B cell (primary cell): Measurements from ENCODE around the gene NRP1. TPM values are rescaled to one million over a fixed set of nuclear protein-coding genes. Genes with fewer than 3 reads are reported as not detected.
A peak's percentile ranks its signal among the peaks of the same experiment; 100 is the strongest.
"Not testable (repeated sequence)": the region's sequence is repeated elsewhere in the genome, so short reads cannot be mapped to it uniquely, and the experiment has no call there.

ENCODE experiments used
- ATAC-seq: fragments of 200-7000 bp; cut with Tn5 transposase; one replicate; pipeline ENCODE4 v1.10.0; 2021; ENCODE audit warnings: low read depth, mild to moderate bottlenecking, moderate number of reproducible peaks, moderate library complexity
- CTCF ChIA-PET: fragments of 350-600 bp; sonication (Branson Sonifier 250); formaldehyde crosslinking; loops from one replicate; lab custom pipeline; 2021; ENCODE audit warnings: antibody characterized with exemption, inconsistent platforms; lab: Charles Lee
- POLR2A ChIA-PET: fragments of 350-600 bp; sonication (Branson Sonifier 250); formaldehyde crosslinking; loops from one replicate; lab custom pipeline; 2021; ENCODE audit warnings: antibody characterized with exemption; lab: Charles Lee
- DNase-seq: peaks from one replicate; pipeline ENCODE4 v3.0.0; 2013
- H2AFZ ChIP-seq: 2 replicates; pipeline ENCODE4 v1.6.1; 2012; ENCODE audit warnings: mild to moderate bottlenecking, low read depth, low read length; ENCODE audit not compliant: insufficient read depth, poor library complexity, severe bottlenecking
- H3K27ac ChIP-seq, 2 donors: 1 replicate in 1 of 2; 2 replicates in 1 of 2; pipeline ENCODE4 v1.5.1; 2012 to 2013; ENCODE audit warnings: low read length in 2 of 2, mild to moderate bottlenecking in 2 of 2, moderate library complexity in 1 of 2
- H3K27me3 ChIP-seq, 4 experiments: fragments of 200-600 bp in 1 of 4; sonication (generic) in 1 of 4; replicated peaks in 1 of 4; 1 replicate in 2 of 4; 2 replicates in 2 of 4; pipeline versions ENCODE4 v1.6.1 to v1.7.0; 2013 to 2016; ENCODE audit warnings: low read length in 3 of 4, mild to moderate bottlenecking in 2 of 4, mixed read lengths in 1 of 4, moderate library complexity in 1 of 4; ENCODE audit not compliant: insufficient read depth in 4 of 4, control insufficient read depth in 3 of 4; ENCODE audit errors: control extremely low read depth in 1 of 4
- H3K36me3 ChIP-seq, 2 experiments: replicated peaks in 1 of 2; 1 replicate in 1 of 2; 2 replicates in 1 of 2; pipeline versions ENCODE4 v1.6.1 to v1.7.1; 2013; ENCODE audit warnings: low read length in 1 of 2; ENCODE audit not compliant: insufficient read depth in 2 of 2, control insufficient read depth in 1 of 2; ENCODE audit errors: control extremely low read depth in 1 of 2, extremely low read depth in 1 of 2
- H3K4me1 ChIP-seq, 2 donors: fragments of 200-600 bp in 1 of 2; sonication (generic) in 1 of 2; 1 replicate in 1 of 2; 2 replicates in 1 of 2; pipeline versions ENCODE4 v1.5.1 to v1.6.1; 2013 to 2017; ENCODE audit warnings: low read length in 2 of 2; ENCODE audit not compliant: control insufficient read depth in 2 of 2, insufficient read depth in 2 of 2
- H3K4me2 ChIP-seq: replicated peaks from 2 replicates; pipeline ENCODE3; 2012; ENCODE audit warnings: mild to moderate bottlenecking, low read depth, low read length; ENCODE audit not compliant: poor library complexity, severe bottlenecking
- H3K4me3 ChIP-seq, 5 experiments: fragments of 200-600 bp in 1 of 5; sonication (generic) in 1 of 5; 1 replicate in 3 of 5; 2 replicates in 2 of 5; pipeline versions ENCODE4 v1.5.1 to v1.7.0; 2011 to 2016; ENCODE audit warnings: low read length in 4 of 5, mild to moderate bottlenecking in 4 of 5, low read depth in 2 of 5, control low read depth in 1 of 5, moderate library complexity in 1 of 5; ENCODE audit not compliant: insufficient read depth in 1 of 5; ENCODE audit errors: control extremely low read depth in 1 of 5, extremely low read depth in 1 of 5
- H3K79me2 ChIP-seq: fragments of 200-600 bp; sonication (generic); one replicate; pipeline ENCODE4 v1.6.0; 2016; ENCODE audit warnings: low read length; ENCODE audit not compliant: control insufficient read depth, insufficient read depth
- H3K9ac ChIP-seq: fragments of 200-600 bp; sonication (generic); 2 replicates; pipeline ENCODE4 v1.6.1; 2017; ENCODE audit warnings: mild to moderate bottlenecking, low read length, moderate library complexity
- H3K9me3 ChIP-seq, 3 donors: one replicate each; pipeline versions ENCODE4 v1.6.1 to v1.7.1; 2013; ENCODE audit warnings: low read length in 2 of 3; ENCODE audit not compliant: control insufficient read depth in 2 of 3, insufficient read depth in 1 of 3; ENCODE audit errors: control extremely low read depth in 1 of 3
- H4K20me1 ChIP-seq: 2 replicates; pipeline ENCODE4 v1.6.0; 2012; ENCODE audit warnings: mild to moderate bottlenecking, low read length; ENCODE audit not compliant: insufficient read depth, control insufficient read depth, poor library complexity, severe bottlenecking
- H3K27ac Mint-ChIP-seq: one replicate; pipeline ENCODE4 v1.8.0; 2021; ENCODE audit warnings: mixed read lengths
- H3K27me3 Mint-ChIP-seq: one replicate; pipeline ENCODE4 v1.8.0; 2021; ENCODE audit warnings: mixed read lengths
- H3K4me1 Mint-ChIP-seq: one replicate; pipeline ENCODE4 v1.8.0; 2021; ENCODE audit warnings: mixed read lengths
- H3K4me3 Mint-ChIP-seq: one replicate; pipeline ENCODE4 v1.8.0; 2021; ENCODE audit warnings: mixed read lengths
- H3K9me3 Mint-ChIP-seq: one replicate; pipeline ENCODE4 v1.8.0; 2022; ENCODE audit warnings: mixed read lengths; ENCODE audit not compliant: insufficient read depth
- EZH2 ChIP-seq: IDR thresholded peaks from 2 replicates; pipeline ENCODE4 v1.6.1; 2012; ENCODE audit warnings: borderline replicate concordance, low read depth, mild to moderate bottlenecking, moderate library complexity, low read length; ENCODE audit not compliant: insufficient read depth, poor library complexity, severe bottlenecking
- WGBS: methylation state at CpG from one replicate; pipeline ENCODE4 v1.1.5; 2013; ENCODE audit warnings: missing lambda C conversion rate; ENCODE audit not compliant: insufficient coverage; 5-methylcytosine and 5-hydroxymethylcytosine counted together
- intact Hi-C: fragments of 100-400 bp; cut with micrococcal nuclease; formaldehyde crosslinking; loops from one replicate; pipeline ENCODE4 v1.10.0; 2022
- polyA minus RNA-seq: library from RNA; depleted of rRNA, polyadenylated mRNA; stranded (reverse); fragments of >200 nt; gene quantifications from 2 replicates; pipeline ENCODE4 v1.2.3, GENCODE V29; 2012
- polyA plus RNA-seq: library from polyadenylated mRNA; depleted of rRNA; stranded (reverse); fragments of >200 nt; gene quantifications from 2 replicates; pipeline ENCODE4 v1.2.3, GENCODE V29; 2012
- total RNA-seq, 2 donors: library from RNA; stranded (reverse); fragments of 120-200 nt in 1 of 2; gene quantifications; 1 replicate in 1 of 2; 2 replicates in 1 of 2; pipeline versions ENCODE4 v1.2.3 to v1.2.4, GENCODE V29; 2013 to 2022
- TF ChIP-seq, protein P1 (sequence below): fragments of 200-600 bp; IDR thresholded peaks from one replicate; pipeline ENCODE4 v1.8.0; 2022; ENCODE audit warnings: antibody characterized with exemption, mild to moderate bottlenecking

The NRP1 gene
- 0.27 and 0.34 TPM in 2 replicates for total RNA-seq
- 3.3 TPM for total RNA-seq (2013)
- not detected in 2 replicates for polyA plus RNA-seq
- polyA minus RNA-seq = 0.14 TPM in 1 of 2 replicates, not detected in the other

DNA sequence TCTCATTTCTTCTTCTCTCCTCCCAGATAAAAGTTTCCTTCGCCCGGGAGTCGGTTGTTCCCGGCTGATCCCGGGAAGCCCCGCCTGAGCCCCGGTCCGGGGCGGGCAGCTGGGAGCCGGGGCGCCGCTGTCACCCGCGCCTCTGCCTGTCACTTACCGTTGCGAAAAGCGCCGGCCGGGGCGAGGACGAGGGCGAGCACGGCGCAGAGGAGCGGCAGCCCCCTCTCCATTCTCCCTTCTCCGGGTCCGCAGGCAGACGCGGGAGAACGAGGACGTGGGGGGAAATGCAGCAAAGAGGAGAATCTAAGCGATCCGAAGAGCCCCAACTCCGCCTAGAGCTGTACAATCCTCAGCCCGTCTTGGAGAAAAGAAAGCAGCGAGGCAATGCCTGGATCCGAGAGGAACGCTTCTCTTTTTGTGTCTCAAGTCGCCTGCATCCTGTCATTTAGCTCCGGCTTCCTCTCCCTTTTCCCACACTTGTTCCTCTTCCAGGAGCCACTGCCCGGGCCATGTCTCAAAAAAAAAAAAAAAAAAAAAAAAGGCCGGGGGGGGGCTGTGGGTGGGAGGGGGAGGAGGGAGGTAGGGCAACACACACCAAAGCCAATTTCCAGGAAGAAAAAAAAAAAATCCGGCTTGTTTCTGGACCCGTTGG is at the start of gene NRP1:
TSS of gene NRP1 (minus strand) at position 515 of the 652 bp plus-strand sequence. CDS start at position 230, 285 bp downstream.
- peaks cover 14 to 20% of the 10 kb centered on the region in 2 donors for H3K4me1 ChIP-seq
- Mint-ChIP-seq H3K27me3 (peaks cover 52% of the 10 kb centered on the region), H3K27ac (no peak within 1 kb of the TSS), H3K4me1 (peaks cover 15% of the 10 kb centered on the region), H3K4me3 (peak within 1 kb of the TSS; percentile 56), H3K9me3 (no peaks in the 10 kb centered on the region)
- WGBS = 2% methylated on average over 25 of the region's 44 CpGs
- peak within 1 kb of the TSS in 3 of 5 experiments; percentile 22 to 46 (median 36) for H3K4me3 ChIP-seq
- H4K20me1 ChIP-seq = no peaks in the 10 kb centered on the region
- TF ChIP-seq, protein P1, sequence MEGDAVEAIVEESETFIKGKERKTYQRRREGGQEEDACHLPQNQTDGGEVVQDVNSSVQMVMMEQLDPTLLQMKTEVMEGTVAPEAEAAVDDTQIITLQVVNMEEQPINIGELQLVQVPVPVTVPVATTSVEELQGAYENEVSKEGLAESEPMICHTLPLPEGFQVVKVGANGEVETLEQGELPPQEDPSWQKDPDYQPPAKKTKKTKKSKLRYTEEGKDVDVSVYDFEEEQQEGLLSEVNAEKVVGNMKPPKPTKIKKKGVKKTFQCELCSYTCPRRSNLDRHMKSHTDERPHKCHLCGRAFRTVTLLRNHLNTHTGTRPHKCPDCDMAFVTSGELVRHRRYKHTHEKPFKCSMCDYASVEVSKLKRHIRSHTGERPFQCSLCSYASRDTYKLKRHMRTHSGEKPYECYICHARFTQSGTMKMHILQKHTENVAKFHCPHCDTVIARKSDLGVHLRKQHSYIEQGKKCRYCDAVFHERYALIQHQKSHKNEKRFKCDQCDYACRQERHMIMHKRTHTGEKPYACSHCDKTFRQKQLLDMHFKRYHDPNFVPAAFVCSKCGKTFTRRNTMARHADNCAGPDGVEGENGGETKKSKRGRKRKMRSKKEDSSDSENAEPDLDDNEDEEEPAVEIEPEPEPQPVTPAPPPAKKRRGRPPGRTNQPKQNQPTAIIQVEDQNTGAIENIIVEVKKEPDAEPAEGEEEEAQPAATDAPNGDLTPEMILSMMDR = no peak
- no peak for TF ChIP-seq EZH2
- ChIA-PET POLR2A (no interaction called here), CTCF (no interaction called here)
- peak within 1 kb of the TSS; percentile 40 for H2AFZ ChIP-seq
- H3K9ac ChIP-seq = peak within 1 kb of the TSS; percentile 50
- peaks cover 0 to 51% (median 30%) of the 10 kb centered on the region in 4 experiments for H3K27me3 ChIP-seq
- H3K4me2 ChIP-seq = peak within 1 kb of the TSS; percentile 65
- no peak within 1 kb of the TSS for H3K27ac ChIP-seq
- H3K79me2 ChIP-seq = no peaks in the 10 kb centered on the region
- H3K36me3 ChIP-seq = no peaks in the 10 kb centered on the region
- H3K9me3 ChIP-seq = peaks cover 0 to 5% (median 0%) of the 10 kb centered on the region in 3 donors
- intact Hi-C loops = no loop called here
- DNase-seq = no peak
- ATAC-seq = no peak

DNA sequence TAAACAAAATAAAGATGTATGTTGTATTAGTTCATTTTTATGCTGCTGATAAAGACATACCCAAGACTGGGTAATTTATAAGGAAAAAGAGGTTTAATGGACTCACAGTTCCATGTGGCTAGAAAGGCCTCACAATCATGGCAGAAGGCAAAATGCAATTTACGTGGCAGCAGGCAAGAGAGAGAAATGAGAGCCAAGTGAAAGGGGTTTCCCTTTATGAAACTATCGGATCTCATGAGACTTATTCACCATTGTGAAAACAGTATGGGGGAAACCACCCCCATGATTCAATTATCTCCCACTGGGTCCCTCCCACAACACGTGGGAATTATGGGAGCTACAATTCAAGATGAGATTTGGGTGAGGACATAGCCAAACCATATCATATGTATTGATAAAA is 49.7 kb upstream of the NRP1 start:
- no CpG with 5 or more reads among the region's 3 CpGs for WGBS
- H3K27me3 Mint-ChIP-seq, H3K27ac ChIP-seq, H3K27me3 ChIP-seq, H3K79me2 ChIP-seq, H3K4me3 ChIP-seq, H3K4me1 ChIP-seq, H4K20me1 ChIP-seq, H3K27ac Mint-ChIP-seq, H3K9me3 ChIP-seq, intact Hi-C loops, H3K4me1 Mint-ChIP-seq, ATAC-seq, POLR2A ChIA-PET, DNase-seq, H3K4me3 Mint-ChIP-seq, H3K36me3 ChIP-seq, H3K9ac ChIP-seq, H3K9me3 Mint-ChIP-seq, H3K4me2 ChIP-seq, CTCF ChIA-PET, H2AFZ ChIP-seq: not testable (repeated sequence)
